ENCODE data around the gene FLT4.
"Not testable (repeated sequence)": the region's sequence is repeated elsewhere in the genome, so short reads cannot be mapped to it uniquely, and the experiment has no call there.

Gene FLT4

GRCh38 chr5:180668835-180669596 is 19.6 kb upstream of the FLT4 start:
- no peak overlapping the region for H3K4me3 ChIP-seq (ENCODE audit: low read length)
- no peak for DNase-seq (ENCODE audit: low read depth)
- no peak for TF ChIP-seq CTCF (IDR thresholded peaks at IDR 0.05; ENCODE audit: insufficient read depth, low read depth, low read length, missing control alignments)

GRCh38 chr5:180666812-180667211 is 17.4 kb upstream of the FLT4 start:
- no peak for TF ChIP-seq CTCF (IDR thresholded peaks at IDR 0.05; ENCODE audit: insufficient read depth, low read depth, low read length, missing control alignments)
- H3K4me3 ChIP-seq (ENCODE audit: low read length), result no peak overlapping the region
- no peak for DNase-seq (ENCODE audit: low read depth)

DNA sequence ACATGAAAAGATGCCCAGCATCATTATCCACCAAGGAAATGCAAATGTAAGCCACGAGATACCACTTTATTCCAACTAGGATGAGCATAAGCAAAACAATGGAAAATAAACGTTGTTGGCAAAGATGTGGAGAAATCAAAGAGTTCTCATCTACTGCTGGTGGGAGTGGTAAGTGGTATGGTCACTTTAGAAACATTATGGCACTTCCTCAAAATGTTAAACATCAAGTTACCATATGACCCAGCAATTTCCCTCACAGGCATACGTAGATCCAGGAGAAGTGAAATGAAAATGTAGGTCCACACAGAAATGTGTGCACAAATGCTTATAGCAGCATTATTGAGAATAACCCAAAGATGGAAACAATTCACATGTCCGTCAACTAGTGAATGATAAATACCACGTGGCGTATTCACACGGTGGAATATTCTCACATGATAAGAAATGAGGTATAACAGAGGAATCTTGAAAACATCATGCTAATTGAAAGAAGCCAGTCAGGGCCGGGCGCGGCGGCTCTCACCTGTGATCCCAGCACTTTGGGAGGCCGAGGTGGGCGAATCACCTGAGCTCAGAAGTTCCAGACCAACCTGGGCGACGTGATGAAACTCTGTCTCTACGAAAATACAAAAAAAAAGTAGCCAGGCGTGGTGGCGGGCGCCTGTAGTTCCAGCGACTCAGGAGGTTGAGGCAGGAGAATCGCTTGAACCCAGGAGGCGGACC is 16.4 kb upstream of the FLT4 start:
- no peak overlapping the region for H3K4me3 ChIP-seq (ENCODE audit: low read length)
- DNase-seq (ENCODE audit: low read depth), result no peak
- no peak for TF ChIP-seq CTCF (IDR thresholded peaks at IDR 0.05; ENCODE audit: insufficient read depth, low read depth, low read length, missing control alignments)

GRCh38 chr5:180658774-180659564 is 9.6 kb upstream of the FLT4 start:
- DNase-seq (ENCODE audit: low read depth), result no peak
- TF ChIP-seq CTCF (IDR thresholded peaks at IDR 0.05; ENCODE audit: insufficient read depth, low read depth, low read length, missing control alignments), result no peak
- no peak overlapping the region for H3K4me3 ChIP-seq (ENCODE audit: low read length)

DNA sequence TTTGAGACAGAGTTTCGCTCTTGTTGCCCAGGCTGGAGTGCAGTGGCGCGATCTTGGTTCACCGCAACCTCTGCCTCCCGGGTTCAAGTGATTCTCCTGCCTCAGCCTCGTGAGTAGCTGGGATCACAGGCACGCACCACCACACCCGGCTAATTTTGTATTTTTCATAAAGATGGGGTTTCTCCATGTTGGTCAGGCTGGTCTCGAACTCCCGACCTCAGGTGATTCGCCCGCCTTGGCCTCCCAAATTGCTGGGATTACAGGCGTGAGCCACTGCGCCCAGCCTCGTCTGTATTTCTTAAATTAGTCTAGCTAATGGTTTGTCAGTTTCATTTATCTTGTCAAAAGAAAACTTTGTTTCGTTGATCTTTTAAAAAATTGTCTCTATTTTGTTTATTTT is 5.8 kb upstream of the FLT4 start:
- not testable (repeated sequence) for H3K4me3 ChIP-seq (ENCODE audit: low read length); DNase-seq (ENCODE audit: low read depth)

DNA sequence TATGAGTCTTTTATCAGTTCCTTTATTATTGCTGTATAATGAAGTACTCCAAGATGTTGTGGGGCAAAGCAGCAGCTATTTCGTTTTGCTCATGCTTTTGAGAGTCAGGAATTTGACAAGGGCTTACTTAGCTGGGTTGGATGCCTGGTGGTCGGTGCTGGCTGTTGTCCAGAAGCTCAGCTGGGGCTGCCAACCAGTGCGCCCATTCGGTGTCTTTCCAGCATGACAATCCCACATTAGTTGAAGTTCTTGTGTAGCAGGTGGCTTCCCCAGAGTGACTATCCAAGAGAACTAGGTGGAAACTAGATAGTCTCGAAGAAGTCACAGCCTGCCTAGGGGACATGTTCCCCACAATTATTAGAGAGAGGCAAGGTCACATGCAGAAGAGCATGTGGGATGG is 3.4 kb upstream of the FLT4 start:
- no peak for TF ChIP-seq CTCF (IDR thresholded peaks at IDR 0.05; ENCODE audit: insufficient read depth, low read depth, low read length, missing control alignments)
- DNase-seq (ENCODE audit: low read depth), result no peak
- no peak overlapping the region for H3K4me3 ChIP-seq (ENCODE audit: low read length)

- DNase-seq (ENCODE audit: low read depth), result no peak
- TF ChIP-seq CTCF (IDR thresholded peaks at IDR 0.05; ENCODE audit: insufficient read depth, low read depth, low read length, missing control alignments), result no peak
- no peak overlapping the region for H3K4me3 ChIP-seq (ENCODE audit: low read length)
These were observed 2.9 kb upstream of the FLT4 start for GRCh38 chr5:180652346-180652745.
